Heart left ventricle (tissue), 16 donors: ENCODE results near the gene ALDH18A1. TPM values are rescaled to one million over a fixed set of nuclear protein-coding genes. Genes with fewer than 3 reads are reported as not detected.

Source experiments
- ATAC-seq, 4 donors: fragments of 200-7000 bp; cut with Tn5 transposase; one replicate each; pipeline ENCODE4 v1.9.1; 2020 to 2022; ENCODE audit warnings: moderate library complexity in 4 of 4, mild to moderate bottlenecking in 3 of 4, moderate number of reproducible peaks in 1 of 4
- DNase-seq, 5 donors: peaks; one replicate each; pipeline ENCODE4 v3.0.0-alpha.2; 2020
- H3K27ac ChIP-seq, 12 donors: fragments of 200-600 bp; sonication (generic) in 4 of 12; one replicate each; pipeline versions ENCODE4 v1.5.0 to v1.8.0; 2016 to 2022; ENCODE audit warnings: mild to moderate bottlenecking in 2 of 12
- H3K27me3 ChIP-seq, 9 donors: fragments of 200-600 bp; sonication (generic) in 2 of 9; one replicate each; pipeline versions ENCODE4 v1.5.1 to v1.8.0; 2016 to 2022; ENCODE audit warnings: mild to moderate bottlenecking in 3 of 9
- H3K36me3 ChIP-seq, 9 donors: fragments of 200-600 bp; sonication (generic) in 2 of 9; one replicate each; pipeline versions ENCODE4 v1.5.0 to v1.8.0; 2018 to 2022; ENCODE audit warnings: mild to moderate bottlenecking in 2 of 9
- H3K4me1 ChIP-seq, 12 donors: fragments of 200-600 bp; sonication (generic) in 4 of 12; one replicate each; pipeline versions ENCODE4 v1.5.0 to v1.8.0; 2016 to 2022; ENCODE audit warnings: mild to moderate bottlenecking in 3 of 12
- H3K4me3 ChIP-seq, 12 donors: fragments of 200-600 bp; sonication (generic) in 4 of 12; one replicate each; pipeline versions ENCODE4 v1.5.0 to v1.8.0; 2017 to 2022; ENCODE audit warnings: mild to moderate bottlenecking in 9 of 12, moderate library complexity in 4 of 12
- H3K9me3 ChIP-seq, 12 donors: fragments of 200-600 bp; sonication (generic) in 4 of 12; one replicate each; pipeline versions ENCODE4 v1.5.0 to v1.8.0; 2016 to 2022; ENCODE audit warnings: mild to moderate bottlenecking in 1 of 12
- CTCF ChIP-seq, 12 donors: fragments of 200-600 bp; sonication (generic) in 4 of 12; IDR thresholded peaks; one replicate each; pipeline versions ENCODE4 v1.5.0 to v1.8.0; 2018 to 2022; ENCODE audit warnings: antibody characterized with exemption in 12 of 12, mild to moderate bottlenecking in 5 of 12
- POLR2A ChIP-seq, 2 donors: fragments of 450-650 bp; IDR thresholded peaks; one replicate each; pipeline ENCODE4 v1.6.1; 2017; ENCODE audit warnings: antibody characterized with exemption in 2 of 2, mild to moderate bottlenecking in 2 of 2, moderate library complexity in 2 of 2
- WGBS, 4 donors: extraction: QIAGEN DNeasy Blood & Tissue Kit in 2 of 4; methylation state at CpG; one replicate each; pipeline versions ENCODE4 v1.1.5 to v1.1.7; 2013 to 2018; 5-methylcytosine and 5-hydroxymethylcytosine counted together
- intact Hi-C, 10 donors: fragments of 100-400 bp; cut with DNase I; formaldehyde crosslinking; loops; one replicate each; pipeline versions ENCODE4 v1.11.1 to v1.14.2; 2022
- polyA plus RNA-seq, 2 donors: library from polyadenylated mRNA; stranded (reverse); fragments of 200-250 nt; gene quantifications; one replicate each; pipeline ENCODE4 v1.2.3, GENCODE V29; 2013
- total RNA-seq, 9 donors: library from RNA; depleted of rRNA in 2 of 9; stranded (reverse); fragments of >200 nt in 2 of 9; fragmentation: NEBNext Ultra II Directional in 3 of 9; extraction: Animal tissue kit (Norgen Biotek cat#: 25700) in 3 of 9; gene quantifications; one replicate each; pipeline versions ENCODE4 v1.1.0 to v1.2.4, GENCODE V29; 2016 to 2023
- donor health status: ischemic (EF 13 %, LVEDD 7.1; RV severe dilation, severe dysfunction).
- donor health status: healthy with polysubstance abuse.
- donor health status: DM: no; HTN: yes; CAD: no.
- donor health status: DM: no; HTN: no; CAD: no.
- donor health status: ischemic (EF 25% LVEDD 6.9; RV normal size, moderate dysfunction).
- donor health status: ischemic (EF 25% LVEDD 5.7; RV mildly dilated, moderate dysfunction).
- donor health status: healthy.
- donor health status: DM: yes; HTN: yes; CAD: no.
- donor health status: ischemic (EF 35%, LVEDD 5.7; RV mildly dilated, moderate dysfunction).
- donor health status: nonischemic (EF 11% LVEDD 7.7; RV severe dilation, severe dysfunction).
- donor health status: DM: yes; HTN: yes; CAD: no.
- donor health status: PGD.
- donor health status: ischemic (EF 29% LVEDD 5.4; RV normal size, mild dysfunction).
- donor health status: nonischemic (EF 23%, LVEDD 6.1; RV moderate dilation, normal function).

The ALDH18A1 gene
- total and polyA plus RNA-seq, 11 donors, result 4.2 to 25.9 (median 12.5) TPM

- H3K4me3 ChIP-seq, result no peak overlapping the region
- H3K36me3 ChIP-seq, result peaks cover 0 to 68% (median 48%) of the 10 kb centered on the region in 9 donors
- no peak for ATAC-seq
- intact Hi-C loops, result loop anchor here in 6 of 10 donors (10.0 kb wide), 1 partner anchor 362 kb away; no protein-coding TSS in a partner anchor
- no peaks in the 10 kb centered on the region for H3K27me3 ChIP-seq
- WGBS, 4 donors, result 73 to 89% (median 77%) methylated on average over 3 of the region's 3 CpGs
- peak overlapping the region in 3 of 12 donors; percentile 11 to 82 (median 79) for H3K27ac ChIP-seq
- TF ChIP-seq POLR2A (IDR thresholded peaks at IDR 0.05) (no peak), CTCF (IDR thresholded peaks at IDR 0.05) (no peak)
- no peak for DNase-seq
- peaks cover 0 to 21% (median 11%) of the 10 kb centered on the region in 12 donors for H3K4me1 ChIP-seq
- no peaks in the 10 kb centered on the region for H3K9me3 ChIP-seq
Measured at GRCh38 chr10:95606922-95607321, 49.6 kb downstream of the ALDH18A1 start.

GRCh38 chr10:95605163-95605562 is 51.3 kb downstream of the ALDH18A1 start:
- 36 to 78% (median 64%) methylated on average over 3 of the region's 3 CpGs for WGBS, 4 donors
- Histone ChIP-seq H3K36me3 (peaks cover 0 to 51% (median 31%) of the 10 kb centered on the region in 9 donors), H3K9me3 (no peaks in the 10 kb centered on the region), H3K4me3 (no peak overlapping the region), H3K4me1 (peaks cover 0 to 33% (median 12%) of the 10 kb centered on the region in 12 donors), H3K27me3 (no peaks in the 10 kb centered on the region), H3K27ac (peak overlapping the region in 11 of 12 donors; percentile 42 to 83 (median 62))
- no peak for TF ChIP-seq POLR2A (IDR thresholded peaks at IDR 0.05)
- no peak for TF ChIP-seq CTCF (IDR thresholded peaks at IDR 0.05)
- ATAC-seq (peak; percentile 58 to 87 (median 66)), DNase-seq (peak in 4 of 5 donors; percentile 28 to 55 (median 39))
- intact Hi-C loops, result loop anchor here in 6 of 10 donors (2.0 to 10.0 kb wide), 2 partner anchors 236 to 360 kb away; no protein-coding TSS in a partner anchor

GRCh38 chr10:95604630-95605029 is 51.9 kb downstream of the ALDH18A1 start:
- Histone ChIP-seq H3K9me3 (no peaks in the 10 kb centered on the region), H3K27ac (peak overlapping the region in 11 of 12 donors; percentile 42 to 83 (median 62)), H3K4me1 (peaks cover 0 to 33% (median 12%) of the 10 kb centered on the region in 12 donors), H3K4me3 (no peak overlapping the region), H3K27me3 (no peaks in the 10 kb centered on the region), H3K36me3 (peaks cover 0 to 46% (median 25%) of the 10 kb centered on the region in 9 donors)
- DNase-seq (no peak), ATAC-seq (no peak)
- TF ChIP-seq CTCF (IDR thresholded peaks at IDR 0.05), result no peak
- TF ChIP-seq POLR2A (IDR thresholded peaks at IDR 0.05), result no peak
- intact Hi-C loops, result loop anchor here in 8 of 10 donors (2.0 to 10.0 kb wide), 5 partner anchors 42 to 360 kb away; partner anchors contain the start of gene SORBS1 (in 2 of the 8)

- no peak for TF ChIP-seq POLR2A (IDR thresholded peaks at IDR 0.05)
- TF ChIP-seq CTCF (IDR thresholded peaks at IDR 0.05), result no peak
- Histone ChIP-seq H3K27me3 (no peaks in the 10 kb centered on the region), H3K27ac (peak overlapping the region in 1 of 12 donors; percentile 79), H3K4me1 (peaks cover 0 to 33% (median 12%) of the 10 kb centered on the region in 12 donors), H3K4me3 (no peak overlapping the region), H3K36me3 (peaks cover 0 to 25% (median 5%) of the 10 kb centered on the region in 9 donors), H3K9me3 (no peaks in the 10 kb centered on the region)
- ATAC-seq, result no peak
- DNase-seq, result no peak
- intact Hi-C loops, result loop anchor here in 9 of 10 donors (2.0 to 10.0 kb wide), 5 partner anchors 40 to 358 kb away; partner anchors contain the start of gene SORBS1 (in 2 of the 9)
- WGBS, 4 donors, result 79 to 85% (median 81%) methylated on average over 6 of the region's 6 CpGs
Measured at GRCh38 chr10:95602382-95602781, 54.1 kb downstream of the ALDH18A1 start.
